Muscle of back (tissue), 11 donors: ENCODE data around the gene KIRREL1. TPM values are rescaled to one million over a fixed set of nuclear protein-coding genes. Genes with fewer than 3 reads are reported as not detected.

Experiments
- DNase-seq, 3 donors: peaks; one replicate each; pipeline versions ENCODE4 v3.0.0 to v3.0.0-alpha.2; 2013
- polyA plus RNA-seq, 10 donors: library from polyadenylated mRNA; unstranded; fragments of 120-200 nt; gene quantifications; one replicate each; pipeline ENCODE4 v1.2.1, GENCODE V29; 2013; ENCODE audit not compliant: insufficient read length in 10 of 10

KIRREL1 gene
- polyA plus RNA-seq, 10 donors, result 27.1 to 55.1 (median 33.0) TPM

- DNase-seq, result no peak
Observed at GRCh38 chr1:158101927-158102326, 108.5 kb downstream of the KIRREL1 start.

- DNase-seq, result no peak
Observed at GRCh38 chr1:158102881-158103674, 109.6 kb downstream of the KIRREL1 start.

GRCh38 chr1:158103861-158104522 is 110.5 kb downstream of the KIRREL1 start:
- no peak for DNase-seq

- DNase-seq, result no peak
Observed at GRCh38 chr1:158104891-158105290, 111.4 kb downstream of the KIRREL1 start.

- DNase-seq, result no peak
Observed at GRCh38 chr1:158105352-158106095, 112.1 kb downstream of the KIRREL1 start.

GRCh38 chr1:158107916-158108315 is 114.5 kb downstream of the KIRREL1 start:
- no peak for DNase-seq

GRCh38 chr1:158112994-158113758 is 119.7 kb downstream of the KIRREL1 start:
- DNase-seq, result peak in 2 of 3 donors; percentile 33 to 60

- DNase-seq, result no peak
Observed at GRCh38 chr1:158113759-158114127, 120.3 kb downstream of the KIRREL1 start.

GRCh38 chr1:158115126-158115525 is 121.7 kb downstream of the KIRREL1 start:
- DNase-seq, result no peak

- DNase-seq, result no peak
Observed at GRCh38 chr1:158116311-158117167, 123.1 kb downstream of the KIRREL1 start.

GRCh38 chr1:158117854-158118704 is 124.6 kb downstream of the KIRREL1 start:
- DNase-seq, result peak in 2 of 3 donors; percentile 25 to 58

- no peak for DNase-seq
Observed at GRCh38 chr1:158118713-158119402, 125.4 kb downstream of the KIRREL1 start.

- DNase-seq, result no peak
Observed at GRCh38 chr1:158119976-158120653, 126.7 kb downstream of the KIRREL1 start.

GRCh38 chr1:158121604-158122254 is 128.3 kb downstream of the KIRREL1 start:
- peak in 1 of 3 donors; percentile 50 for DNase-seq

- DNase-seq, result no peak
Observed at GRCh38 chr1:158122833-158123388, 129.5 kb downstream of the KIRREL1 start.

- DNase-seq, result no peak
Observed at GRCh38 chr1:158124034-158124433, 130.6 kb downstream of the KIRREL1 start.

GRCh38 chr1:158124999-158125398 is 131.6 kb downstream of the KIRREL1 start:
- DNase-seq, result peak; percentile 91 to 95 (median 92)

GRCh38 chr1:158126425-158126824 is 133.0 kb downstream of the KIRREL1 start:
- no peak for DNase-seq
